ENCODE results near the gene RARG. TPM values are rescaled to one million over a fixed set of nuclear protein-coding genes. Genes with fewer than 3 reads are reported as not detected.

The RARG gene
- polyA plus RNA-seq, 3 donors: 1.8 to 14.6 (median 2.3) TPM

DNA sequence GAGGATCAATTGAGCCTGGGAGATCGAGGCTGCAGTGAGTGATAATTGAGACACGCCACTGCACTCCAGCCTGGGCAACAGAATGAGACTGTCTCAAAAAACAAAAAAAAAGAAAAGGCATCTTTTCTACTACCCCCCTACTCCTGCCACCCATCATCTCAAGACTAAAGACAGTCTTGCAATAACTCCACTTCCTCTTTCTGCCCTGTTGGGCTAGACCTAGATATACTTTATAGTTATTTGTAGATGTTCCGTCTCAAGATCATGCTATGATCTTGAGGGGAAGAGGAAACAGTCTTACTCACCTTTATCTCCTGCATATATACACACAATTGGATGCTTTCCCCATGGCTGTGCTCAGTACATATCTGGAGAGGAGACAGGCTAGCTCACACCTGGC lies 24.0 kb upstream of the RARG start:
- no peak overlapping the region for H2AFZ ChIP-seq (ENCODE audit: insufficient read depth, low read depth, low read length, poor library complexity, severe bottlenecking)
- intact Hi-C loops (cut with micrococcal nuclease): no loop called here

DNA sequence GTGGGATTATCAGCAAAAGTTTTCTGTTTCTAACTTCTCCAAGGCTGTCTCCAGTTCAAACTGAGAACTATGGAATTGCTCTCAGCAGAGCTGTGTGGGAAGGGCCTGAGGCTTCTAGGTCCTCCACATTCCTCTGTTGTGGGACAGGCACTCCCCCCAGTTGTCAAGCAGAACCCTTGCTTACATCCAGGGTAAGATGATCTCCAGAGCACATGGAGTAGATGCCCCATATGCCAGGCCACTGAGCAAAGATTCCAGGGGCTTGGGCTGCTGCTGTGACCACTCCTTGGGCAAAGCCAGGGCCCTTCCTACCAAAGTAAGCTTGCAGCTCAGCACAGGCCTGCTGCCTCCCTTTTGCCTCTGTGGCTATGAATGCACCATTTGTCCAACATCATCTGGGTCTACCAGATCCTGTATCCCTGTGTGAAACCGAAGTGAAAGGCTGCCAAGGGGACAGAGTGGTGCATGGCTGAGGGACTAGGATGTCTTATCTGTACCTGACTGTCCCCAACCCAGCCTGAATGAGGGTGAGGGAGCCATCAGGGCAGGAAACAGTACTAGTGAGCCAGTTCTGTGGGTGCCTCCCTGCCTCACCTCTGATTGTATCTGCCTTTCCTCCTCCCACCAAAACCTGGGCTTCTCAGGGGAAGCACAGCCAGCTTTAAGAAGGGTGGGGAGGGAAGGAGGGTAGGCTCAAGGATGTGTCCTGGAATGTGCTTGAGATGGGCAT lies 23.0 kb upstream of the RARG start:
- H3K9me3 Mint-ChIP-seq: no peaks in the 10 kb centered on the region
- Histone ChIP-seq H4K20me1 (ENCODE audit: insufficient read depth, low read length) (peaks cover 19% of the 10 kb centered on the region), H3K27ac (ENCODE audit: low read depth in 1 of 2, low read length in 2 of 2) (peak overlapping the region in 1 of 2 donors; percentile 34), H3K4me2 (replicated peaks; ENCODE audit: extremely low read depth, low read length, poor library complexity, severe bottlenecking) (no peak overlapping the region), H3K4me3 (replicated peaks in 1 of 3; ENCODE audit: low read depth in 2 of 3, low read length in 3 of 3) (no peak overlapping the region), H3K9ac (ENCODE audit: insufficient read depth, low read length, poor library complexity, severe bottlenecking) (no peak overlapping the region), H2AFZ (ENCODE audit: insufficient read depth, low read depth, low read length, poor library complexity, severe bottlenecking) (no peak overlapping the region), H3K9me3 (replicated peaks in 1 of 2; ENCODE audit: control insufficient read depth in 1 of 2, insufficient read depth in 1 of 2, low read length in 2 of 2) (no peaks in the 10 kb centered on the region), H3K27me3 (ENCODE audit: control insufficient read depth in 2 of 2, insufficient read depth in 2 of 2, low read length in 2 of 2) (no peaks in the 10 kb centered on the region), H3K4me1 (ENCODE audit: control insufficient read depth in 1 of 2, insufficient read depth in 2 of 2, low read length in 2 of 2) (peaks cover 30 to 45% of the 10 kb centered on the region in 2 donors), H3K36me3 (replicated peaks in 1 of 2; ENCODE audit: control insufficient read depth in 1 of 2, insufficient read depth in 2 of 2, low read length in 2 of 2) (peaks cover 8 to 22% of the 10 kb centered on the region in 2 donors), H3K79me2 (ENCODE audit: insufficient read depth, low read length) (peaks cover 32% of the 10 kb centered on the region)
- no peak for DNase-seq
- peaks cover 12 to 23% of the 10 kb centered on the region in 2 donors for H3K36me3 Mint-ChIP-seq
- H3K27me3 Mint-ChIP-seq (ENCODE audit: low read depth in 3 of 3): no peaks in the 10 kb centered on the region
- TF ChIP-seq, protein P1, sequence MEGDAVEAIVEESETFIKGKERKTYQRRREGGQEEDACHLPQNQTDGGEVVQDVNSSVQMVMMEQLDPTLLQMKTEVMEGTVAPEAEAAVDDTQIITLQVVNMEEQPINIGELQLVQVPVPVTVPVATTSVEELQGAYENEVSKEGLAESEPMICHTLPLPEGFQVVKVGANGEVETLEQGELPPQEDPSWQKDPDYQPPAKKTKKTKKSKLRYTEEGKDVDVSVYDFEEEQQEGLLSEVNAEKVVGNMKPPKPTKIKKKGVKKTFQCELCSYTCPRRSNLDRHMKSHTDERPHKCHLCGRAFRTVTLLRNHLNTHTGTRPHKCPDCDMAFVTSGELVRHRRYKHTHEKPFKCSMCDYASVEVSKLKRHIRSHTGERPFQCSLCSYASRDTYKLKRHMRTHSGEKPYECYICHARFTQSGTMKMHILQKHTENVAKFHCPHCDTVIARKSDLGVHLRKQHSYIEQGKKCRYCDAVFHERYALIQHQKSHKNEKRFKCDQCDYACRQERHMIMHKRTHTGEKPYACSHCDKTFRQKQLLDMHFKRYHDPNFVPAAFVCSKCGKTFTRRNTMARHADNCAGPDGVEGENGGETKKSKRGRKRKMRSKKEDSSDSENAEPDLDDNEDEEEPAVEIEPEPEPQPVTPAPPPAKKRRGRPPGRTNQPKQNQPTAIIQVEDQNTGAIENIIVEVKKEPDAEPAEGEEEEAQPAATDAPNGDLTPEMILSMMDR (IDR thresholded peaks at IDR 0.05): no peak
- peak overlapping the region in 3 of 7 donors; percentile 6 to 54 (median 50) for H3K27ac Mint-ChIP-seq
- intact Hi-C loops (cut with micrococcal nuclease): loop anchor here in 1 of 2 donors (5.0 kb wide), 1 partner anchor 38 kb away; no protein-coding TSS in a partner anchor
- H3K4me3 Mint-ChIP-seq: no peak overlapping the region
- 100% methylated on average over 1 of the region's 1 CpG for WGBS (ENCODE audit: insufficient coverage)
- H3K4me1 Mint-ChIP-seq: peaks cover 42% of the 10 kb centered on the region

More for the DNA sequence above, 24.0 kb upstream of the RARG start:
- Histone ChIP-seq H3K9me3 (replicated peaks in 1 of 2; ENCODE audit: control insufficient read depth in 1 of 2, insufficient read depth in 1 of 2, low read length in 2 of 2) (no peaks in the 10 kb centered on the region), H3K27me3 (ENCODE audit: control insufficient read depth in 2 of 2, insufficient read depth in 2 of 2, low read length in 2 of 2) (no peaks in the 10 kb centered on the region), H3K27ac (ENCODE audit: low read depth in 1 of 2, low read length in 2 of 2) (no peak overlapping the region), H3K79me2 (ENCODE audit: insufficient read depth, low read length) (peaks cover 32% of the 10 kb centered on the region), H3K4me2 (replicated peaks; ENCODE audit: extremely low read depth, low read length, poor library complexity, severe bottlenecking) (no peak overlapping the region), H3K9ac (ENCODE audit: insufficient read depth, low read length, poor library complexity, severe bottlenecking) (no peak overlapping the region), H3K36me3 (replicated peaks in 1 of 2; ENCODE audit: control insufficient read depth in 1 of 2, insufficient read depth in 2 of 2, low read length in 2 of 2) (peaks cover 8 to 22% of the 10 kb centered on the region in 2 donors), H4K20me1 (ENCODE audit: insufficient read depth, low read length) (peaks cover 19% of the 10 kb centered on the region), H3K4me1 (ENCODE audit: control insufficient read depth in 1 of 2, insufficient read depth in 2 of 2, low read length in 2 of 2) (peaks cover 30 to 42% of the 10 kb centered on the region in 2 donors), H3K4me3 (replicated peaks in 1 of 3; ENCODE audit: low read depth in 2 of 3, low read length in 3 of 3) (no peak overlapping the region)
- no CpG with 5 or more reads among the region's 3 CpGs for WGBS (ENCODE audit: insufficient coverage)
- Mint-ChIP-seq H3K27ac (peak overlapping the region in 4 of 7 donors; percentile 21 to 85 (median 70)), H3K27me3 (ENCODE audit: low read depth in 3 of 3) (no peaks in the 10 kb centered on the region), H3K4me1 (peaks cover 40% of the 10 kb centered on the region), H3K9me3 (no peaks in the 10 kb centered on the region), H3K36me3 (peaks cover 12 to 23% of the 10 kb centered on the region in 2 donors), H3K4me3 (no peak overlapping the region)
- peak; percentile 39 to 65 (median 59) for DNase-seq
- TF ChIP-seq, protein P1 (IDR thresholded peaks at IDR 0.05): no peak

Data from CD14-positive monocyte (primary cell).